Measurements from ENCODE around the gene TECPR2. TPM values are rescaled to one million over a fixed set of nuclear protein-coding genes. Genes with fewer than 3 reads are reported as not detected.

The TECPR2 gene
- total and polyA plus RNA-seq, 2 experiments from 2014 or later = 9.5 to 20.1 TPM

DNA sequence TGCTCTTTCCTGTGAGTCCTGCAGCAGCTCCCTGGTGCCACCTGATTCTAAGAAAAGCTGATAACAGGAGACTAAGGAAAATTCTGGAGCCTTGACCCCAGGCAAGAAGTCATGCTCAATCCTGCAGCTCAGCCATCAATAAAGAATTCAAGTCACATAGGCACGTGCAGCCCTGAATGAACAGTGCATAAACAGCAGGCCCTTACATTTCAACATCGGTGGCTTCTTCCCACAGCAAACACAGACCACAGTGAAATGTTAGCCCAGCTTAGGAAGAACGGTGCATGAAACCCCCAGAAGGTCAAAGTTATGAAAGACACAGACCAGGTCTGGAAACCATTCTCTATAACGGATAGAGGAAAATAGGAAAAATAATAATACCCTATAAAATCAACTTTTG, 10.5 kb upstream of the TECPR2 start:
- Histone ChIP-seq H3K36me3 (replicated peaks; ENCODE audit: insufficient read depth, low read depth) (no peaks in the 10 kb centered on the region), H2AFZ (no peak overlapping the region), H3K9me2 (replicated peaks; ENCODE audit: insufficient read depth) (no peaks in the 10 kb centered on the region), H3K4me3 (no peak overlapping the region), H3K4me1 (ENCODE audit: insufficient read depth) (no peaks in the 10 kb centered on the region), H3K27ac (no peak overlapping the region), H3K4me2 (no peak overlapping the region), H3K9me3 (ENCODE audit: low read depth) (no peaks in the 10 kb centered on the region), H3K27me3 (no peaks in the 10 kb centered on the region), H4K20me1 (ENCODE audit: insufficient read depth, poor library complexity, severe bottlenecking) (no peaks in the 10 kb centered on the region), H3K79me2 (no peaks in the 10 kb centered on the region)
- WGBS (ENCODE audit: low lambda C conversion rate, missing lambda C conversion rate) = 94% methylated on average over 4 of the region's 4 CpGs
- TF ChIP-seq EZH2 (IDR thresholded peaks at IDR 0.05; ENCODE audit: borderline replicate concordance) = no peak
- TF ChIP-seq, protein P1, sequence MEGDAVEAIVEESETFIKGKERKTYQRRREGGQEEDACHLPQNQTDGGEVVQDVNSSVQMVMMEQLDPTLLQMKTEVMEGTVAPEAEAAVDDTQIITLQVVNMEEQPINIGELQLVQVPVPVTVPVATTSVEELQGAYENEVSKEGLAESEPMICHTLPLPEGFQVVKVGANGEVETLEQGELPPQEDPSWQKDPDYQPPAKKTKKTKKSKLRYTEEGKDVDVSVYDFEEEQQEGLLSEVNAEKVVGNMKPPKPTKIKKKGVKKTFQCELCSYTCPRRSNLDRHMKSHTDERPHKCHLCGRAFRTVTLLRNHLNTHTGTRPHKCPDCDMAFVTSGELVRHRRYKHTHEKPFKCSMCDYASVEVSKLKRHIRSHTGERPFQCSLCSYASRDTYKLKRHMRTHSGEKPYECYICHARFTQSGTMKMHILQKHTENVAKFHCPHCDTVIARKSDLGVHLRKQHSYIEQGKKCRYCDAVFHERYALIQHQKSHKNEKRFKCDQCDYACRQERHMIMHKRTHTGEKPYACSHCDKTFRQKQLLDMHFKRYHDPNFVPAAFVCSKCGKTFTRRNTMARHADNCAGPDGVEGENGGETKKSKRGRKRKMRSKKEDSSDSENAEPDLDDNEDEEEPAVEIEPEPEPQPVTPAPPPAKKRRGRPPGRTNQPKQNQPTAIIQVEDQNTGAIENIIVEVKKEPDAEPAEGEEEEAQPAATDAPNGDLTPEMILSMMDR (IDR thresholded peaks at IDR 0.05; ENCODE audit: poor library complexity) = no peak
- TF ChIP-seq EZH2phosphoT487 (IDR thresholded peaks at IDR 0.05; ENCODE audit: low read depth, severe bottlenecking, unreplicated experiment) = no peak
- DNase-seq (ENCODE audit: low spot score) = no peak

- no peak overlapping the region for H3K27ac ChIP-seq
- TF ChIP-seq EZH2 (IDR thresholded peaks at IDR 0.05; ENCODE audit: borderline replicate concordance) (no peak), EZH2phosphoT487 (IDR thresholded peaks at IDR 0.05; ENCODE audit: low read depth, severe bottlenecking, unreplicated experiment) (no peak)
- TF ChIP-seq, protein P1 (IDR thresholded peaks at IDR 0.05; ENCODE audit: poor library complexity) = no peak
- no peaks in the 10 kb centered on the region for H3K4me1 ChIP-seq (ENCODE audit: insufficient read depth)
- H3K9me3 ChIP-seq (ENCODE audit: low read depth) = no peaks in the 10 kb centered on the region
- DNase-seq (ENCODE audit: low spot score) = no peak
- H3K79me2 ChIP-seq = no peaks in the 10 kb centered on the region
- H3K9me2 ChIP-seq (replicated peaks; ENCODE audit: insufficient read depth) = no peaks in the 10 kb centered on the region
- H2AFZ ChIP-seq = no peak overlapping the region
- WGBS (ENCODE audit: low lambda C conversion rate, missing lambda C conversion rate) = 95% methylated on average over 8 of the region's 8 CpGs
- H4K20me1 ChIP-seq (ENCODE audit: insufficient read depth, poor library complexity, severe bottlenecking) = no peaks in the 10 kb centered on the region
- H3K36me3 ChIP-seq (replicated peaks; ENCODE audit: insufficient read depth, low read depth) = no peaks in the 10 kb centered on the region
- H3K4me3 ChIP-seq = no peak overlapping the region
- H3K27me3 ChIP-seq = no peaks in the 10 kb centered on the region
- H3K4me2 ChIP-seq = no peak overlapping the region
These were observed 9.6 kb upstream of the TECPR2 start for GRCh38 chr14:102353126-102353619.

- Histone ChIP-seq H4K20me1 (ENCODE audit: insufficient read depth, poor library complexity, severe bottlenecking) (no peaks in the 10 kb centered on the region), H3K79me2 (peaks cover 6% of the 10 kb centered on the region), H3K4me1 (ENCODE audit: insufficient read depth) (no peaks in the 10 kb centered on the region), H3K27me3 (no peaks in the 10 kb centered on the region), H3K27ac (no peak overlapping the region), H3K9me2 (replicated peaks; ENCODE audit: insufficient read depth) (no peaks in the 10 kb centered on the region), H3K36me3 (replicated peaks; ENCODE audit: insufficient read depth, low read depth) (no peaks in the 10 kb centered on the region), H3K4me2 (no peak overlapping the region), H3K9me3 (ENCODE audit: low read depth) (no peaks in the 10 kb centered on the region), H3K4me3 (no peak overlapping the region), H2AFZ (no peak overlapping the region)
- no peak for DNase-seq (ENCODE audit: low spot score)
- TF ChIP-seq, protein P1 (IDR thresholded peaks at IDR 0.05; ENCODE audit: poor library complexity) = no peak
- TF ChIP-seq EZH2 (IDR thresholded peaks at IDR 0.05; ENCODE audit: borderline replicate concordance) (no peak), EZH2phosphoT487 (IDR thresholded peaks at IDR 0.05; ENCODE audit: low read depth, severe bottlenecking, unreplicated experiment) (no peak)
- WGBS (ENCODE audit: low lambda C conversion rate, missing lambda C conversion rate) = 98% methylated on average over 3 of the region's 3 CpGs
These were observed 6.5 kb upstream of the TECPR2 start for GRCh38 chr14:102356280-102356679.

- Histone ChIP-seq H2AFZ (no peak overlapping the region), H3K27ac (no peak overlapping the region), H3K9me3 (ENCODE audit: low read depth) (no peaks in the 10 kb centered on the region), H3K27me3 (no peaks in the 10 kb centered on the region), H3K36me3 (replicated peaks; ENCODE audit: insufficient read depth, low read depth) (no peaks in the 10 kb centered on the region), H3K4me1 (ENCODE audit: insufficient read depth) (peaks cover 16% of the 10 kb centered on the region), H3K79me2 (peaks cover 22% of the 10 kb centered on the region), H3K4me3 (no peak overlapping the region), H3K9me2 (replicated peaks; ENCODE audit: insufficient read depth) (no peaks in the 10 kb centered on the region), H4K20me1 (ENCODE audit: insufficient read depth, poor library complexity, severe bottlenecking) (no peaks in the 10 kb centered on the region), H3K4me2 (no peak overlapping the region)
- WGBS (ENCODE audit: low lambda C conversion rate, missing lambda C conversion rate) = 95% methylated on average over 2 of the region's 2 CpGs
- TF ChIP-seq, protein P1 (IDR thresholded peaks at IDR 0.05; ENCODE audit: poor library complexity) = no peak
- TF ChIP-seq EZH2phosphoT487 (IDR thresholded peaks at IDR 0.05; ENCODE audit: low read depth, severe bottlenecking, unreplicated experiment) (no peak), EZH2 (IDR thresholded peaks at IDR 0.05; ENCODE audit: borderline replicate concordance) (no peak)
- no peak for DNase-seq (ENCODE audit: low spot score)
These were observed 3.4 kb upstream of the TECPR2 start for GRCh38 chr14:102359341-102359740.
